CD8-positive, alpha-beta memory T cell (primary cell): ENCODE measurements around the gene EPHB1. TPM values are rescaled to one million over a fixed set of nuclear protein-coding genes. Genes with fewer than 3 reads are reported as not detected.
"Not testable (repeated sequence)": the region's sequence is repeated elsewhere in the genome, so short reads cannot be mapped to it uniquely, and the experiment has no call there.

ENCODE experiments used
- CTCF ChIA-PET: fragments of 350-600 bp; sonication (Branson Sonifier 250); formaldehyde crosslinking; loops from one replicate; lab custom pipeline; 2021; ENCODE audit warnings: antibody characterized with exemption; lab: Charles Lee
- POLR2A ChIA-PET: fragments of 350-600 bp; sonication (Branson Sonifier 250); formaldehyde crosslinking; loops from one replicate; lab custom pipeline; 2021; ENCODE audit warnings: antibody characterized with exemption; lab: Charles Lee
- DNase-seq, 5 donors: peaks; one replicate each; pipeline versions ENCODE4 v3.0.0 to v3.0.0-alpha.2; 2020 to 2022; ENCODE audit warnings: mixed read lengths in 1 of 5
- H3K27ac ChIP-seq: one replicate; pipeline ENCODE4 v1.7.0; 2013; ENCODE audit warnings: low read depth, mild to moderate bottlenecking, low read length, moderate library complexity
- H3K27me3 ChIP-seq: 2 replicates; pipeline ENCODE4 v1.7.0; 2013; ENCODE audit warnings: low read length, mild to moderate bottlenecking; ENCODE audit not compliant: insufficient read depth, poor library complexity, severe bottlenecking
- H3K36me3 ChIP-seq: 2 replicates; pipeline ENCODE4 v1.7.0; 2013; ENCODE audit warnings: mild to moderate bottlenecking, low read length, moderate library complexity; ENCODE audit not compliant: insufficient read depth
- H3K4me1 ChIP-seq: 2 replicates; pipeline ENCODE4 v1.7.0; 2013; ENCODE audit warnings: mild to moderate bottlenecking, low read length, moderate library complexity; ENCODE audit not compliant: insufficient read depth
- H3K4me3 ChIP-seq: 2 replicates; pipeline ENCODE4 v1.7.0; 2013; ENCODE audit warnings: mild to moderate bottlenecking, low read length
- H3K9me3 ChIP-seq: 2 replicates; pipeline ENCODE4 v1.7.0; 2013; ENCODE audit warnings: mild to moderate bottlenecking, low read length
- H3K27ac Mint-ChIP-seq, 8 donors: one replicate each; pipeline ENCODE4 v1.8.0; 2020 to 2021; ENCODE audit warnings: mixed read lengths in 8 of 8, mild to moderate bottlenecking in 6 of 8, inconsistent platforms in 3 of 8, moderate library complexity in 3 of 8
- H3K27me3 Mint-ChIP-seq, 2 donors: one replicate each; pipeline ENCODE4 v1.8.0; 2020 to 2021; ENCODE audit warnings: mixed read lengths in 2 of 2, mild to moderate bottlenecking in 1 of 2, moderate library complexity in 1 of 2
- H3K36me3 Mint-ChIP-seq, 3 donors: one replicate each; pipeline ENCODE4 v1.8.0; 2020 to 2021; ENCODE audit warnings: mixed read lengths in 3 of 3, inconsistent platforms in 1 of 3, mild to moderate bottlenecking in 1 of 3
- H3K4me1 Mint-ChIP-seq, 3 donors: one replicate each; pipeline ENCODE4 v1.8.0; 2020 to 2021; ENCODE audit warnings: mixed read lengths in 3 of 3, inconsistent platforms in 1 of 3, mild to moderate bottlenecking in 1 of 3
- H3K4me3 Mint-ChIP-seq, 7 donors: one replicate each; pipeline ENCODE4 v1.8.0; 2020 to 2021; ENCODE audit warnings: mixed read lengths in 7 of 7, mild to moderate bottlenecking in 6 of 7, moderate library complexity in 4 of 7, inconsistent platforms in 2 of 7
- H3K9me3 Mint-ChIP-seq, 5 donors: one replicate each; pipeline ENCODE4 v1.8.0; 2020 to 2022; ENCODE audit warnings: mixed read lengths in 5 of 5, mild to moderate bottlenecking in 3 of 5, moderate library complexity in 2 of 5, inconsistent platforms in 1 of 5
- polyA plus RNA-seq: library from polyadenylated mRNA; unstranded; fragments of 300-500 nt; fragmentation: Illumina TruSeq; gene quantifications from one replicate; pipeline ENCODE4 v1.2.3, GENCODE V29; 2021
- total RNA-seq, 2 experiments: library from RNA; stranded (reverse); gene quantifications; one replicate each; pipeline ENCODE4 v1.2.3, GENCODE V29; 2021

Gene EPHB1
- total and polyA plus RNA-seq, 3 experiments from 2014 or later = 0.10 TPM; not detected in 2

GRCh38 chr3:135030768-135031615 is 235.9 kb downstream of the EPHB1 start:
- H3K36me3 Mint-ChIP-seq, CTCF ChIA-PET, H3K27ac Mint-ChIP-seq, H3K4me3 Mint-ChIP-seq, H3K9me3 ChIP-seq, H3K27me3 ChIP-seq, H3K4me3 ChIP-seq, H3K27ac ChIP-seq, H3K4me1 ChIP-seq, DNase-seq, H3K36me3 ChIP-seq, POLR2A ChIA-PET, H3K9me3 Mint-ChIP-seq, H3K4me1 Mint-ChIP-seq: not testable (repeated sequence)
- peaks cover 13 to 17% of the 10 kb centered on the region in 2 donors for H3K27me3 Mint-ChIP-seq

DNA sequence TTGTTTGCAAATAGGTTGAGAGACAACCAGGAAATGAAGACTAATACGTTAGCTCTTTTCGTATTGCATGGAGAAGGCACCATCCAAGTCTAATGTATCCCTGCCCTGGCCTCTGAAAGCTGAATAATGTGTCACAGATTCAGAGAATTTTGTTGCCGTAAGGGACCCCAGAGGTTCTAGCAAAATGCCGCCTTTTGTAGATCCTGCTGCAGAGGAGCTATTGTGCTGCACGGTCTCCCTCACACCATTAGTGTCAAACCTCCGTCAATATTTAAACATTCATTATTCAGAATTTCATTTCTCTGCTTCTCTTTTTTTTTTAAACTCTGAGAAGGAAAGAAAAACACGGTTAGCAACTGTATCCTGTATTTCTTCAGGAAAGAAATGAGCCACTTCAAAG is 238.7 kb downstream of the EPHB1 start:
- Histone ChIP-seq H3K27me3 (no peaks in the 10 kb centered on the region), H3K27ac (no peak overlapping the region), H3K36me3 (no peaks in the 10 kb centered on the region), H3K4me1 (no peaks in the 10 kb centered on the region), H3K4me3 (no peak overlapping the region), H3K9me3 (no peaks in the 10 kb centered on the region)
- no peaks in the 10 kb centered on the region for H3K4me1 Mint-ChIP-seq
- ChIA-PET CTCF (no interaction called here), POLR2A (no interaction called here)
- H3K27ac Mint-ChIP-seq = no peak overlapping the region
- H3K36me3 Mint-ChIP-seq = no peaks in the 10 kb centered on the region
- DNase-seq = no peak
- peaks cover 0 to 3% (median 2%) of the 10 kb centered on the region in 5 donors for H3K9me3 Mint-ChIP-seq
- H3K27me3 Mint-ChIP-seq = peaks cover 13 to 17% of the 10 kb centered on the region in 2 donors
- H3K4me3 Mint-ChIP-seq = no peak overlapping the region

DNA sequence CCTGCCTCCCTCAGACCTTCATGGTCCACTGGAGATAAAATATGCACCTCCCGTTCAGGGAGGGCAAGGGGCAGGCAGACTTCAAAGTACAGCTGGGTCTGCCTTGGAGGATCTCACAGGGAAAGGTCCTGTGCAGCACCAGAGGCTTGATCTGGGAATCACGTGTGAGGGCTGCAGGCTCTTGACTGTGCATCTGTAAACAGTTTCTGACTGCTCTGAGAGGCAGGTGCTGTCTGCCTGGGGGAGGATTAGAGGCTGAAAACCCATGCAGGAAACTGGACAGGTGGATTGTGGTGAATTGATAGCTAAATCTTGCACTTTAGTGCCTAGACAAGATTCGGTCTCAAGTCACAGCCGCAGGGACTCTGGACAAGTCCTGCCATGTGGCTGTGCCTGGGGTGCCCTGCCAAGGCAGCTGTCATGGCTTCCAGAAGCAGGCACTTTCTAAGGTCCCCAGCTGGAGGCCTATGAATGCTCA is 239.3 kb downstream of the EPHB1 start:
- Mint-ChIP-seq H3K4me3 (no peak overlapping the region), H3K27ac (no peak overlapping the region), H3K9me3 (peaks cover 0 to 3% (median 2%) of the 10 kb centered on the region in 5 donors), H3K27me3 (peaks cover 13 to 17% of the 10 kb centered on the region in 2 donors), H3K36me3 (no peaks in the 10 kb centered on the region), H3K4me1 (no peaks in the 10 kb centered on the region)
- Histone ChIP-seq H3K9me3 (no peaks in the 10 kb centered on the region), H3K27me3 (no peaks in the 10 kb centered on the region), H3K36me3 (no peaks in the 10 kb centered on the region), H3K27ac (no peak overlapping the region), H3K4me1 (no peaks in the 10 kb centered on the region), H3K4me3 (no peak overlapping the region)
- POLR2A ChIA-PET = no interaction called here
- CTCF ChIA-PET = no interaction called here
- DNase-seq = no peak

- DNase-seq = no peak
- ChIA-PET CTCF (no interaction called here), POLR2A (no interaction called here)
- H3K4me1 ChIP-seq = no peaks in the 10 kb centered on the region
- H3K9me3 ChIP-seq = no peaks in the 10 kb centered on the region
- peaks cover 0 to 3% (median 2%) of the 10 kb centered on the region in 5 donors for H3K9me3 Mint-ChIP-seq
- H3K27me3 Mint-ChIP-seq = peaks cover 13 to 17% of the 10 kb centered on the region in 2 donors
- no peak overlapping the region for H3K27ac Mint-ChIP-seq
- no peaks in the 10 kb centered on the region for H3K36me3 ChIP-seq
- no peaks in the 10 kb centered on the region for H3K27me3 ChIP-seq
- H3K27ac ChIP-seq = no peak overlapping the region
- no peaks in the 10 kb centered on the region for H3K36me3 Mint-ChIP-seq
- H3K4me3 ChIP-seq = no peak overlapping the region
- no peak overlapping the region for H3K4me3 Mint-ChIP-seq
- no peaks in the 10 kb centered on the region for H3K4me1 Mint-ChIP-seq
Measured at GRCh38 chr3:135034891-135035440, 239.9 kb downstream of the EPHB1 start.

- Histone ChIP-seq H3K9me3 (no peaks in the 10 kb centered on the region), H3K36me3 (no peaks in the 10 kb centered on the region), H3K27ac (no peak overlapping the region), H3K4me1 (no peaks in the 10 kb centered on the region), H3K27me3 (no peaks in the 10 kb centered on the region), H3K4me3 (no peak overlapping the region)
- Mint-ChIP-seq H3K27ac (no peak overlapping the region), H3K4me1 (no peaks in the 10 kb centered on the region), H3K27me3 (peaks cover 0 to 8% of the 10 kb centered on the region in 2 donors), H3K9me3 (peaks cover 0 to 3% (median 0%) of the 10 kb centered on the region in 5 donors), H3K36me3 (no peaks in the 10 kb centered on the region), H3K4me3 (no peak overlapping the region)
- no peak for DNase-seq
- POLR2A ChIA-PET = no interaction called here
- CTCF ChIA-PET = no interaction called here
Measured at GRCh38 chr3:135038186-135038585, 243.1 kb downstream of the EPHB1 start.

DNA sequence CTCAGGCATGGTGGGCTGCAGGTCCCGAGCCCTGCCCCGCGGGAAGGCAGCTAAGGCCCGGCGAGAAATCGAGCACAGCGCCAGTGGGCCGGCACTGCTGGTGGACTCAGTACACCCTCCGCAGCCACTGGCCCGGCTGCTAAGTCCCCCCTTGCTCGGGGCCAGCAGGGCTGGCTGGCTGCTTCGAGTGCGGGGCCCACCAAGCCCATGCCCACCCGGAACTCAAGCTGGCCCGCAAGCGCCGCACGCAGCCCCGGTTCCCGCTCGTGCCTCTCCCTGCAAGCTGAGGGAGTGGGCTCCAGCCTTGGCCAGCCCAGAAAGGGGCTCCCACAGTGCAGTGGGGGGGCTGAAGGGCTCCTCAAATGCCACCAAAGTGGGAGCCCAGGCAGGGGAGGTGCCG is 244.5 kb downstream of the EPHB1 start:
- H3K9me3 ChIP-seq, H3K9me3 Mint-ChIP-seq, DNase-seq, H3K36me3 Mint-ChIP-seq, CTCF ChIA-PET, H3K27ac ChIP-seq, H3K27me3 Mint-ChIP-seq, H3K27ac Mint-ChIP-seq, H3K27me3 ChIP-seq, H3K4me1 ChIP-seq, POLR2A ChIA-PET, H3K4me3 Mint-ChIP-seq, H3K36me3 ChIP-seq, H3K4me3 ChIP-seq, H3K4me1 Mint-ChIP-seq: not testable (repeated sequence)

GRCh38 chr3:135040321-135041240 is 245.5 kb downstream of the EPHB1 start:
- ChIA-PET CTCF (no interaction called here), POLR2A (no interaction called here)
- H3K4me1 Mint-ChIP-seq = no peaks in the 10 kb centered on the region
- H3K36me3 Mint-ChIP-seq = no peaks in the 10 kb centered on the region
- H3K27ac Mint-ChIP-seq = no peak overlapping the region
- H3K9me3 Mint-ChIP-seq = no peaks in the 10 kb centered on the region
- H3K27me3 Mint-ChIP-seq = no peaks in the 10 kb centered on the region
- H3K4me3 Mint-ChIP-seq = no peak overlapping the region
- H3K36me3 ChIP-seq = no peaks in the 10 kb centered on the region
- H3K27me3 ChIP-seq = no peaks in the 10 kb centered on the region
- DNase-seq = no peak
- H3K4me1 ChIP-seq = no peaks in the 10 kb centered on the region
- H3K9me3 ChIP-seq = no peaks in the 10 kb centered on the region
- no peak overlapping the region for H3K27ac ChIP-seq
- no peak overlapping the region for H3K4me3 ChIP-seq

DNA sequence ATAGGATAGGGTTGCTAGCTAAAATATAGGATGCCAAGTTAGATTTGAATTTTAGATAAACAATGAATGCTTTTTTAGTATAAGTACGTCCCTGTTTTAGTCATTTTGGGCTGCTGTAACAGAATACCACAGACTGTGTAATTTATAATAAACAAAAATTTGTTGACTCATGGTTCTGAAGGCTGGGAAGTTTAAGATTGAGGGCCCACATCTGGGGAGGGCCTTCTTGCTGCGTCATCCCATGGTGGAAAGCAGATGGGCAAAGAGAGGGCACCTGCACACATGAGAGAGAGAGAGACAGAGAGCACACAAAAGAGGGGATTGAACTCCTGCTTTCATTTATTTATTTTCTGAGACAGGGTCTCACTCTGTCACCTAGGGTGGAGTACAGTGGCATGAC is 246.5 kb downstream of the EPHB1 start:
- Mint-ChIP-seq H3K9me3 (no peaks in the 10 kb centered on the region), H3K4me1 (no peaks in the 10 kb centered on the region), H3K4me3 (peak overlapping the region in 1 of 7 donors; percentile 70), H3K27ac (no peak overlapping the region), H3K36me3 (no peaks in the 10 kb centered on the region), H3K27me3 (no peaks in the 10 kb centered on the region)
- no peak overlapping the region for H3K27ac ChIP-seq
- CTCF ChIA-PET = no interaction called here
- H3K27me3 ChIP-seq = no peaks in the 10 kb centered on the region
- no peaks in the 10 kb centered on the region for H3K4me1 ChIP-seq
- H3K4me3 ChIP-seq = no peak overlapping the region
- no peaks in the 10 kb centered on the region for H3K9me3 ChIP-seq
- POLR2A ChIA-PET = no interaction called here
- no peaks in the 10 kb centered on the region for H3K36me3 ChIP-seq
- DNase-seq = no peak
